Kidney epithelial cell (primary cell): Measurements from ENCODE around the gene INSC. TPM values are rescaled to one million over a fixed set of nuclear protein-coding genes. Genes with fewer than 3 reads are reported as not detected.

Source experiments
- DNase-seq: peaks from one replicate; pipeline ENCODE4 v3.0.0-alpha.2; 2010; ENCODE audit warnings: low read depth
- H3K27me3 ChIP-seq: 2 replicates; pipeline ENCODE4 v1.6.0; 2011; ENCODE audit warnings: low read length; ENCODE audit not compliant: control insufficient read depth, insufficient read depth
- H3K36me3 ChIP-seq: 2 replicates; pipeline ENCODE4 v1.5.1; 2011; ENCODE audit warnings: low read length; ENCODE audit not compliant: control insufficient read depth, insufficient read depth
- H3K4me3 ChIP-seq: 2 replicates; pipeline ENCODE4 v1.5.1; 2011; ENCODE audit warnings: low read depth, mild to moderate bottlenecking, control low read depth, low read length
- CTCF ChIP-seq: IDR thresholded peaks from 2 replicates; pipeline ENCODE4 v1.5.1; 2011; ENCODE audit warnings: mild to moderate bottlenecking, moderate library complexity, low read length, control low read depth, inconsistent platforms; ENCODE audit not compliant: insufficient read depth, poor library complexity, severe bottlenecking
- total RNA-seq: library from RNA; depleted of rRNA; stranded (reverse); fragments of >200 nt; gene quantifications from 2 replicates; pipeline ENCODE4 v1.2.3, GENCODE V29; 2015

Gene INSC
- total RNA-seq, 1 donor from 2014 or later = 0.33 TPM

- Histone ChIP-seq H3K27me3 (no peaks in the 10 kb centered on the region), H3K4me3 (no peak overlapping the region), H3K36me3 (no peaks in the 10 kb centered on the region)
- no peak for DNase-seq
- TF ChIP-seq CTCF = peak; percentile 89
Observed at GRCh38 chr11:15208378-15209222, 93.9 kb downstream of the INSC start.

- TF ChIP-seq CTCF = no peak
- no peak overlapping the region for H3K4me3 ChIP-seq
- no peak for DNase-seq
- no peaks in the 10 kb centered on the region for H3K27me3 ChIP-seq
- H3K36me3 ChIP-seq = no peaks in the 10 kb centered on the region
Observed at GRCh38 chr11:15212876-15213275, 98.2 kb downstream of the INSC start.

- no peaks in the 10 kb centered on the region for H3K36me3 ChIP-seq
- no peak for TF ChIP-seq CTCF
- H3K27me3 ChIP-seq = no peaks in the 10 kb centered on the region
- no peak for DNase-seq
- no peak overlapping the region for H3K4me3 ChIP-seq
Observed at GRCh38 chr11:15213471-15214231, 98.9 kb downstream of the INSC start.

GRCh38 chr11:15215005-15215404 is 100.3 kb downstream of the INSC start:
- TF ChIP-seq CTCF = no peak
- Histone ChIP-seq H3K27me3 (no peaks in the 10 kb centered on the region), H3K4me3 (no peak overlapping the region), H3K36me3 (no peaks in the 10 kb centered on the region)
- no peak for DNase-seq

- peak; percentile 43 for TF ChIP-seq CTCF
- DNase-seq = no peak
- Histone ChIP-seq H3K27me3 (no peaks in the 10 kb centered on the region), H3K36me3 (no peaks in the 10 kb centered on the region), H3K4me3 (no peak overlapping the region)
Observed at GRCh38 chr11:15216678-15217077, 102.0 kb downstream of the INSC start.
